Panc1 (cell line): ENCODE measurements around the gene PRPF18. TPM values are rescaled to one million over a fixed set of nuclear protein-coding genes. Genes with fewer than 3 reads are reported as not detected.
"Not testable (repeated sequence)": the region's sequence is repeated elsewhere in the genome, so short reads cannot be mapped to it uniquely, and the experiment has no call there.

Experiments
- ATAC-seq: fragments of 200-7000 bp; cut with Tn5 transposase; 2 replicates; pipeline ENCODE4 v1.9.1; 2020; ENCODE audit warnings: mild to moderate bottlenecking, moderate library complexity
- Bru-seq: library from RNA; stranded (reverse); fragments of 400-500 nt; gene quantifications from one replicate; lab custom pipeline; 2021; lab: Mats Ljungman, UMichigan
- BruChase-seq, 2 experiments: library from RNA; stranded (reverse); fragments of 400-500 nt; gene quantifications; one replicate each; lab custom pipeline; 2021; lab: Mats Ljungman, UMichigan
- BruUV-seq: library from RNA; stranded (reverse); fragments of 400-500 nt; replicated peaks from 2 replicates; lab custom pipeline; 2021; lab: Mats Ljungman, UMichigan
- CTCF ChIA-PET: fragments of 300-600 bp; sonication (Branson Sonifier 250); formaldehyde crosslinking; loops from one replicate; lab custom pipeline; 2022; ENCODE audit warnings: antibody characterized with exemption; lab: Charles Lee
- POLR2A ChIA-PET: fragments of 300-600 bp; sonication (Branson Sonifier 250); formaldehyde crosslinking; loops from one replicate; lab custom pipeline; 2022; ENCODE audit warnings: antibody characterized with exemption; lab: Charles Lee
- DNase-seq: peaks from one replicate; pipeline ENCODE4 v3.0.0-alpha.2; 2010; ENCODE audit warnings: low read depth, low spot score
- H3K27ac ChIP-seq: 2 replicates; pipeline ENCODE4 v1.5.1; 2011; ENCODE audit warnings: mild to moderate bottlenecking, low read length, inconsistent platforms
- H3K27me3 ChIP-seq: fragments of 200-500 bp; sonication (Bioruptor generic); 2 replicates; pipeline ENCODE4 v1.6.0; 2014; ENCODE audit warnings: low read length, inconsistent platforms; ENCODE audit not compliant: control insufficient read depth, insufficient read depth
- H3K36me3 ChIP-seq: fragments of 200-500 bp; sonication (Bioruptor generic); 2 replicates; pipeline ENCODE4 v1.5.1; 2014; ENCODE audit warnings: inconsistent platforms, mild to moderate bottlenecking, low read length, moderate library complexity; ENCODE audit not compliant: control insufficient read depth, insufficient read depth
- H3K4me1 ChIP-seq: 2 replicates; pipeline ENCODE4 v1.5.1; 2011; ENCODE audit warnings: inconsistent platforms, mild to moderate bottlenecking, low read length, moderate library complexity; ENCODE audit not compliant: control insufficient read depth, insufficient read depth
- H3K4me3 ChIP-seq, 2 experiments: 2 replicates each; pipeline ENCODE4 v1.5.1; 2011 to 2012; ENCODE audit warnings: low read depth in 2 of 2, low read length in 2 of 2, mild to moderate bottlenecking in 2 of 2, inconsistent platforms in 1 of 2, moderate library complexity in 1 of 2
- H3K9me3 ChIP-seq: fragments of 200-500 bp; sonication (Bioruptor generic); 2 replicates; pipeline ENCODE4 v1.5.1; 2014; ENCODE audit warnings: low read depth, mild to moderate bottlenecking, inconsistent platforms, low read length, moderate library complexity; ENCODE audit not compliant: control insufficient read depth, insufficient read depth
- POLR2AphosphoS5 ChIP-seq: IDR thresholded peaks from 2 replicates; pipeline ENCODE4 v1.6.1; 2012; ENCODE audit warnings: mild to moderate bottlenecking, low read depth, low read length, moderate library complexity
- SIN3A ChIP-seq: IDR thresholded peaks from 2 replicates; pipeline ENCODE4 v1.6.1; 2012; ENCODE audit warnings: low read depth, mild to moderate bottlenecking, low read length, moderate library complexity, borderline replicate concordance; ENCODE audit not compliant: insufficient read depth
- TCF7L2 ChIP-seq: IDR thresholded peaks from 2 replicates; pipeline ENCODE4 v1.6.1; 2011; ENCODE audit warnings: mild to moderate bottlenecking, low read depth, low read length, inconsistent platforms
- in situ Hi-C: cut with HindIII; loops from 2 replicates; pipeline ENCODE4 v1.10.0; 2016; ENCODE audit warnings: low sequenced_read_pairs, low pct_unique_long_range_greater_than_20kb
- intact Hi-C: fragments of 100-400 bp; cut with micrococcal nuclease; formaldehyde crosslinking; loops from one replicate; pipeline ENCODE4 v1.10.0; 2022; ENCODE audit not compliant: unreplicated experiment
- long read RNA-seq: library from polyadenylated mRNA; unstranded; transcript quantifications from one replicate; pipeline ENCODE4 v2.0.0, GENCODE V29; 2021; ENCODE audit not compliant: unreplicated experiment
- polyA plus RNA-seq: library from polyadenylated mRNA; unstranded; fragments of >200 nt; gene quantifications from one replicate; pipeline ENCODE4 v1.2.1, GENCODE V29; 2012; ENCODE audit warnings: missing spikeins; ENCODE audit not compliant: insufficient read length
- total RNA-seq: library from RNA; stranded (reverse); gene quantifications from one replicate; pipeline ENCODE4 v1.2.1, GENCODE V29; 2021; ENCODE audit not compliant: unreplicated experiment
- TF ChIP-seq, protein P1 (sequence below), 2 experiments: IDR thresholded peaks; 2 replicates each; pipeline ENCODE4 v1.6.1; 2011 to 2012; ENCODE audit warnings: low read depth in 2 of 2, control low read depth in 1 of 2, low read length in 1 of 2, mild to moderate bottlenecking in 1 of 2, moderate library complexity in 1 of 2; ENCODE audit not compliant: insufficient read depth in 1 of 2
- TF ChIP-seq, protein P2 (sequence below): fragments of 450-650 bp; IDR thresholded peaks from 2 replicates; pipeline ENCODE4 v1.5.1; 2017; ENCODE audit warnings: mild to moderate bottlenecking

Gene PRPF18, protein sequence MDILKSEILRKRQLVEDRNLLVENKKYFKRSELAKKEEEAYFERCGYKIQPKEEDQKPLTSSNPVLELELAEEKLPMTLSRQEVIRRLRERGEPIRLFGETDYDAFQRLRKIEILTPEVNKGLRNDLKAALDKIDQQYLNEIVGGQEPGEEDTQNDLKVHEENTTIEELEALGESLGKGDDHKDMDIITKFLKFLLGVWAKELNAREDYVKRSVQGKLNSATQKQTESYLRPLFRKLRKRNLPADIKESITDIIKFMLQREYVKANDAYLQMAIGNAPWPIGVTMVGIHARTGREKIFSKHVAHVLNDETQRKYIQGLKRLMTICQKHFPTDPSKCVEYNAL
- 12.0 TPM for total RNA-seq
- 6.5 TPM for polyA plus RNA-seq
- percentile 65 among the genes with signal in this experiment for Bru-seq, nascent RNA
- BruChase-seq, experiment 1, labeled RNA remaining after a 2-hour chase: percentile 54 among the genes with signal in this experiment
- BruChase-seq, experiment 2, labeled RNA remaining after a 6-hour chase: percentile 60 among the genes with signal in this experiment
- long read RNA-seq, transcript PRPF18-202 (10 exons, 1,717 nt): major isoform, 9 of 13 reads
- long read RNA-seq, partial matches to known transcripts: 1 of 13 reads
- long read RNA-seq, other reads (novel, unspliced or antisense): 3 of 13 reads

DNA sequence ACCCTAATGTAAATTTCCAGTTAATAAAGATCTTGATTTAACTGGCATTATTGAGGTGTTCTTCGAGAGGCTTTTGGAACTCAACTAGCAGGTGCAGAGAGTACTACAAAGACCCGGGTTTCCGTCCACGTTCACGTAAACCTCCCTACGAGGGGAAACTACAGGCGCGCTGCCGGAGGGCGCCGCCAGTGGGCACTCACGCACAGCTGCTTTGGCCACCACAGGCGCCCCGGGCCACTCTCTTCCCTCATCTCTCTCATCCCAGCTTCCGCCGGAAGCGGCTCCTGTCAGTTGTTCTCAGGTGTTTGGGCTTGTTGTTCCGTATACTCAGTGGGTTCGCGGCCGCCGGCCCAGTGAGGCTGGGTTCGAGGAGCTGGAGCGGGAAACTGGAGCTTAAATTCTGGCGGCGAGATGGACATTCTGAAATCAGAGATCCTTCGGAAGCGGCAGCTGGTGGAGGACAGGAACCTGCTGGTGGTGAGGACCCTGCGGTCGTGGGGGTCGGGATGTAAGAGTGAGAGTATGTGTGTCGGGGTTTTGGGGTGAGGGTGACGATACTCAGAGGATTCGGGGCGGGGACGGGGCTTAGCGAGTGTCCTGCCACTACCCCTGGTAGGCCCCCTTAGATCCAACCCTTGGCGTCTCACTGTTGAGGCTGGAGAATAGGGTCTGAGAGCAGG, at the start of gene PRPF18:
Gene PRPF18 (plus strand): TSS at position 290 of the 680 bp plus-strand sequence. CDS start 122 bp downstream, at position 412.
- H3K36me3 ChIP-seq: no peaks in the 10 kb centered on the region; the same call in 1 of the 2 replicates
- intact Hi-C loops: loop anchor here (5.0 kb wide), 1 partner anchor 215 kb away; no protein-coding TSS in a partner anchor
- H3K27ac ChIP-seq: peak within 1 kb of the TSS; percentile 74
- ATAC-seq (peak; percentile 99), DNase-seq (peak; percentile 61)
- peak; percentile 71 for TF ChIP-seq POLR2AphosphoS5
- TF ChIP-seq, protein P1, sequence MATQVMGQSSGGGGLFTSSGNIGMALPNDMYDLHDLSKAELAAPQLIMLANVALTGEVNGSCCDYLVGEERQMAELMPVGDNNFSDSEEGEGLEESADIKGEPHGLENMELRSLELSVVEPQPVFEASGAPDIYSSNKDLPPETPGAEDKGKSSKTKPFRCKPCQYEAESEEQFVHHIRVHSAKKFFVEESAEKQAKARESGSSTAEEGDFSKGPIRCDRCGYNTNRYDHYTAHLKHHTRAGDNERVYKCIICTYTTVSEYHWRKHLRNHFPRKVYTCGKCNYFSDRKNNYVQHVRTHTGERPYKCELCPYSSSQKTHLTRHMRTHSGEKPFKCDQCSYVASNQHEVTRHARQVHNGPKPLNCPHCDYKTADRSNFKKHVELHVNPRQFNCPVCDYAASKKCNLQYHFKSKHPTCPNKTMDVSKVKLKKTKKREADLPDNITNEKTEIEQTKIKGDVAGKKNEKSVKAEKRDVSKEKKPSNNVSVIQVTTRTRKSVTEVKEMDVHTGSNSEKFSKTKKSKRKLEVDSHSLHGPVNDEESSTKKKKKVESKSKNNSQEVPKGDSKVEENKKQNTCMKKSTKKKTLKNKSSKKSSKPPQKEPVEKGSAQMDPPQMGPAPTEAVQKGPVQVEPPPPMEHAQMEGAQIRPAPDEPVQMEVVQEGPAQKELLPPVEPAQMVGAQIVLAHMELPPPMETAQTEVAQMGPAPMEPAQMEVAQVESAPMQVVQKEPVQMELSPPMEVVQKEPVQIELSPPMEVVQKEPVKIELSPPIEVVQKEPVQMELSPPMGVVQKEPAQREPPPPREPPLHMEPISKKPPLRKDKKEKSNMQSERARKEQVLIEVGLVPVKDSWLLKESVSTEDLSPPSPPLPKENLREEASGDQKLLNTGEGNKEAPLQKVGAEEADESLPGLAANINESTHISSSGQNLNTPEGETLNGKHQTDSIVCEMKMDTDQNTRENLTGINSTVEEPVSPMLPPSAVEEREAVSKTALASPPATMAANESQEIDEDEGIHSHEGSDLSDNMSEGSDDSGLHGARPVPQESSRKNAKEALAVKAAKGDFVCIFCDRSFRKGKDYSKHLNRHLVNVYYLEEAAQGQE (IDR thresholded peaks at IDR 0.05; ENCODE audit: insufficient read depth in 1 of 2, low read depth in 2 of 2, low read length in 1 of 2): no peak
- TF ChIP-seq, protein P2, sequence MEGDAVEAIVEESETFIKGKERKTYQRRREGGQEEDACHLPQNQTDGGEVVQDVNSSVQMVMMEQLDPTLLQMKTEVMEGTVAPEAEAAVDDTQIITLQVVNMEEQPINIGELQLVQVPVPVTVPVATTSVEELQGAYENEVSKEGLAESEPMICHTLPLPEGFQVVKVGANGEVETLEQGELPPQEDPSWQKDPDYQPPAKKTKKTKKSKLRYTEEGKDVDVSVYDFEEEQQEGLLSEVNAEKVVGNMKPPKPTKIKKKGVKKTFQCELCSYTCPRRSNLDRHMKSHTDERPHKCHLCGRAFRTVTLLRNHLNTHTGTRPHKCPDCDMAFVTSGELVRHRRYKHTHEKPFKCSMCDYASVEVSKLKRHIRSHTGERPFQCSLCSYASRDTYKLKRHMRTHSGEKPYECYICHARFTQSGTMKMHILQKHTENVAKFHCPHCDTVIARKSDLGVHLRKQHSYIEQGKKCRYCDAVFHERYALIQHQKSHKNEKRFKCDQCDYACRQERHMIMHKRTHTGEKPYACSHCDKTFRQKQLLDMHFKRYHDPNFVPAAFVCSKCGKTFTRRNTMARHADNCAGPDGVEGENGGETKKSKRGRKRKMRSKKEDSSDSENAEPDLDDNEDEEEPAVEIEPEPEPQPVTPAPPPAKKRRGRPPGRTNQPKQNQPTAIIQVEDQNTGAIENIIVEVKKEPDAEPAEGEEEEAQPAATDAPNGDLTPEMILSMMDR: peak; percentile 96
- TF ChIP-seq TCF7L2: peak; percentile 65; the same call in 1 of the 2 replicates
- TF ChIP-seq SIN3A: no peak
- ChIA-PET POLR2A (no interaction called here), CTCF (interaction anchor here (0.7 kb wide), 1 partner anchor 120 kb away, joined by 3 read pairs; no protein-coding TSS in a partner anchor)
- peak within 1 kb of the TSS; percentile 89 to 96 for H3K4me3 ChIP-seq
- no TSS peak for BruUV-seq
- in situ Hi-C loops: no loop called here
- no peaks in the 10 kb centered on the region for H3K9me3 ChIP-seq
- no peaks in the 10 kb centered on the region for H3K27me3 ChIP-seq
- H3K4me1 ChIP-seq: no peaks in the 10 kb centered on the region; the same call in 1 of the 2 replicates

DNA sequence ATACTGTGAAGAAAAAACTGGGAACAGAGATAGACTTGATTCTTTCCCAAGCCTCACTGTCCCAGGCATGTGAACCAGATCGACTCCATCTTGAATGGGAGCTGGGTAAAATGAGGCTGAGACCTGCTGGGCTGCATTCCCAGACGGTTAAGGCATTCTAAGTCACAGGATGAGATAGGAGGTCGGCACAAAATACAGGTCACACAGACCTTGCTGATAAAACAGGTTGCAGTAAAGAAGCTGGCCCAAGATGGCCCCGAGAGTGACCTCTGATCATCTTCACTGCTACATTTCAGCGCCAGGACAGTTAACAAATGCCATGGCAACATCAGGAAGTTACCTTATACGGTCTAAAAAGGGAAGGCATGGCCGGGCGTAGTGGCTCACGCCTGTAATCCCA, 48.8 kb upstream of the PRPF18 start:
- ATAC-seq, H3K27me3 ChIP-seq, DNase-seq, H3K9me3 ChIP-seq, in situ Hi-C loops, H3K4me1 ChIP-seq, BruUV-seq, H3K27ac ChIP-seq, H3K36me3 ChIP-seq: not testable (repeated sequence)
- CTCF ChIA-PET: interaction anchor here (0.7 kb wide), 1 partner anchor 180 kb away, joined by 10 read pairs; no protein-coding TSS in a partner anchor
- H3K4me3 ChIP-seq: peak overlapping the region in 1 of 2 experiments; percentile 23; a peak in 1 of 4 replicates
- POLR2A ChIA-PET: interaction anchor here (0.5 to 0.6 kb wide), 2 partner anchors 166 to 1023 kb away, joined by 3 read pairs; no protein-coding TSS in a partner anchor
- intact Hi-C loops: loop anchor here (2.0 kb wide), 1 partner anchor 165 kb away; no protein-coding TSS in a partner anchor
